Muscle of back (tissue), 11 donors: ENCODE results near the gene SETDB2. TPM values are rescaled to one million over a fixed set of nuclear protein-coding genes. Genes with fewer than 3 reads are reported as not detected.

Experiments
- DNase-seq, 3 donors: peaks; one replicate each; pipeline versions ENCODE4 v3.0.0 to v3.0.0-alpha.2; 2013
- polyA plus RNA-seq, 10 donors: library from polyadenylated mRNA; unstranded; fragments of 120-200 nt; gene quantifications; one replicate each; pipeline ENCODE4 v1.2.1, GENCODE V29; 2013; ENCODE audit not compliant: insufficient read length in 10 of 10

Gene SETDB2
- polyA plus RNA-seq, 10 donors = 5.9 to 11.6 (median 8.4) TPM

DNA sequence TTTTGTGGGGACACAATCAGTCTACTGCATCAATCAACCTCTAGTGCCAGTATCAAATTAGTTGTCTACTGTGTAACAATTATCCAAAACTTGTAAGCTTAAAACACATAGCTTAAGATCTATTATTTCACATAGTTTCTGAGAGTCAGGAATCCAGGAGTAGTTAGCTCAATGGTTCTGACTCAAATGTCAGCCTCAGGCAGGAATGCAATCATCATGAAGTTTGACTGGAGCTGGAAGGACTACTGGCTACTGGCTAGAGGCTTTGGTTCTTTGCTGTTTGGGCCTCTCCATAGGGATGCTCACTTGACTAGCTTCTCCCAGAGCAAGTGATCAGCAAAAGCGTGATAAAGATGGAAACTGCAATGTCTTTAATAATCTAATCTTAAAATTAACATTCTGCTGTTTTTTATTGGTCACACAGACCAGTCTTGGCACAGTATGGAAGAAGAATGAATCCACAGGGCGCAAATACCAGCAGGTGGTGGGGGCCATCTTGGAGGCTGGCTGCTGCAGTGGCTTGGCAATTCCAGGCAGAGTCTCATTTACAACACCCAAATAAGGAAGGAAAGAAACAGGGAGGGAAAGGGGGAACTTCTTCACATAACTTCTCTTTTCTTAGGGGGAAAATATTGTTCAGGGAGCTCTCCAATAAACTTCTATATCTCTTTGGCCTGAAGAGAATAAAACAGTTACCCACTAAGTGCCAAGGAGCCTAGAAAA lies 15.9 kb upstream of the SETDB2 start:
- DNase-seq = no peak

DNA sequence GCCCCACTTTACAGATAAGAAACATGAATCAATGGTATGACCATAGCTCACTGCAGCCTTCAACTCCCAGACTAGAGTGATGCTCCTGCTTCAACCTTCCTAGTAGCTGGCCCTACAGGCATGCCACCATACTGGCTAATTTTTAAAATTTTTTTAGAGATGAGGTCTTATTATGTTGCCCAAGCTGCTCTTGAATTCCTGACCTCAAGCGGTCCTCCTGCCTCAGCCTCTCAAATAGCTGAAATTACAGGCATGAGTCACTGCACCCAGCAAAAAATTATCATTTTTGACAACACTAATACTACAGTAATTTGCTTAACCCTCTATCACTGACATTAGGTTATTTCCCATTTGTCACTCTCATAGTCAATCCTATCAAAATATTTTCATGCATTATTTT lies 15.0 kb upstream of the SETDB2 start:
- no peak for DNase-seq

DNA sequence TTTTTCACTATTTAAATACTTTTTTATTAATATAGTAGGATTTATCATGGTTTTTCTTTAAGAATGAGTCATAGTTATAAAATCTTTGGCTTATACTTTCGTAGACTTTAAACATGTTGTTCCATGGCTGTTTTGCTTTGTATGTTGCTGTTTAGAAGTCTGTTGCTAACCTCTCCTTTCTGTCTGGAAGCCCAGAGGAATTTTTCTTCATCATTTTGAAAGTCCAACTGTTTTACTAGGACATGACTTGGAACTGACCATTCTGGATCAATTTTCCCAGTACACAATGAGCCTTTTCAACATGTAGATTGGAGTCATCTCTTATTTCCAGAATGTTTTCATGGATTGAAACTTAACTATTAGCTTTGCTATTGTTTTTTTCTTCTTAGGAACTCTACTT lies 8.1 kb upstream of the SETDB2 start:
- DNase-seq = peak; percentile 69 to 81 (median 74)

DNA sequence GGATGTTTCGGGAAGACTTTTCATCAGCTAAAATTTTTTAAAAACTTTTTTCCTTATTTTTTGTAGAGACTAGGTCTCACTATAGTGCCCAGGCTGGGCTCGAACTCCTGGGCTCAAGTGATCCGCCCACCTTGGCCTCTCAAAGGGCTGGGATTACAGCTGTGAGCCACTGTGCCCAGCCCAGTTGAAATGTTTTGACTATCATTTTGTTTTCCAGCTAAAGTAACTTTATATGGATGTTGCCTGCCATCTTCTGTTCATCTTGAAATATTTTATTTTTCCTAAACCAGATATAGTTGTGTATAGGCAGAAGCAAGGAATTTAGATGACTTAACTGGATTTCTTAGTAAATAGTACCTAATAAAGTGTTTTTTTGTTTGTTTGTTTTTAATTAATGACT lies 7.2 kb upstream of the SETDB2 start:
- peak in 2 of 3 donors; percentile 66 to 73 for DNase-seq

DNA sequence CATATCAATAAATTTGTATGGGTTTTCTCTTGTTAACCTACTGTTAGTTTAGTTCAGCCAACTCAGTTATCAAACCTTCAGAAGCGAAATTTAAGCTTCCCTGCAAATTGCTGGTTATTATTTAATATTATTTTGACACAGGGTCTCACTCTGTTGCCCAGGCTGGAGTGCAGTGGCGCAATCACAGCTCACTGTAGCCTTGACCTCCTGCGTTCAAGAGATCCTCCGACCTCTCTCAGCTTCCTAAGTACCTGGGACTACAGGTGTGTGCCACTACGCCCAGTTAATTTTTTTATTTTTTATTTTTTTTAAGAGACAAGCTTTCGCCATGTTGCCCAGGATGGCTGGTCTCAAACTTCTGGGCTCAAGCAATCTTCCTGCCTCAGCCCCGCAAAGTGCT lies 6.4 kb upstream of the SETDB2 start:
- DNase-seq = no peak

DNA sequence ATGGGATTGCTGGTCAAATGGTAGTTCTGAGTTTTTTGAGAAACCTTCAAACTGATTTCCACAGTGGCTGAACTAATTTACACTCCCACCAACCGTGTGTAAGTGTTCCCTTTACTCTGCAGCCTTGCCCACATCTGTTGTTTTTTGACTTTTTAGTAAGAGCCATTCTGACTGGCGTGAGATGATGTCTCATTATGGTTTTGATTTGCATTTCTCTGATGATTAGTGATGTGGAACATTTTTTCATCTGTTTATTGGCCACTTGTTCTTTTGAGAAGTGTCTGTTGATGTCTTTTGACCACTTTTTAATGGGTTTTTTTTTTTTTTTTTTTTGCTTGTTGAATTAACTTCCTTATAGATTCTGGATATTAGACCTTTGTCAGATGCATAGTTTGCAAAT lies 4.5 kb upstream of the SETDB2 start:
- no peak for DNase-seq

DNA sequence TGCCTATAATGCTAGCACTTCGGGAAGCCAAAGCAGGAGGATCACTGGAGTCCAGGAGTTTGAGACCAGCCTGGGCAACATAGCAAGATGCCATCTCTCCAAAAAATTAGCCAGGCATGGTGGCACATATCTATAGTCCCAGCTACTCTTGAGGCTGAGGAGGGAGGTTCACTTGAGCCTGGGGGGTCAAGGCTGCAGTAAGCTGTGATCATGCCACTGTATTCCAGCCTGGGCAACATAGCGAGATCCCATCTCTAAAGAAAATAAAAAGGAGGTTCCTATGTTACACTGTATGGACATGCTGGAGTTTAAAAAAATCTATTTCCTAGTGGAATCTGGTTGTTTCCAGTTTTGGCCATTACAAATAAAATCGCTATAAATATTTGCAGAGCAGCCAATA lies 2.8 kb upstream of the SETDB2 start:
- DNase-seq = no peak

DNA sequence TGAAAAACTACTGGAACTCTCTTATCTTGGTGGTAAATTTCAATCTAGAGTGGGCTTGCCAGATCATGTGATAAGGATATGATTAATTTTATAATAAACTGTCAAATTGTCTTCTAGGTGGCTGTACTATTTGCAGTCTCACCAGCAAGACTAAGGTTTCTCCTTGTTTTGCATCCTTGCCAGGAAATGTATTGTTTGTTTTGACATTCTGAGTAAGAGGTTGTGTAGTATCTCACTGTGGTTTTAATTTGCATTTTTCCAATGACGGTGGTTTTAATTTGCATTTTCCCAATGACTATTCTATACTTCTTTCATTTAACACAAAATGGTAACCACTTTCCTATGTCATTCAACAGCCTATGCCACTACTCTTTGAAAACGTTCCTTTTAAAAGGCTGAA lies 2.2 kb upstream of the SETDB2 start:
- no peak for DNase-seq

DNA sequence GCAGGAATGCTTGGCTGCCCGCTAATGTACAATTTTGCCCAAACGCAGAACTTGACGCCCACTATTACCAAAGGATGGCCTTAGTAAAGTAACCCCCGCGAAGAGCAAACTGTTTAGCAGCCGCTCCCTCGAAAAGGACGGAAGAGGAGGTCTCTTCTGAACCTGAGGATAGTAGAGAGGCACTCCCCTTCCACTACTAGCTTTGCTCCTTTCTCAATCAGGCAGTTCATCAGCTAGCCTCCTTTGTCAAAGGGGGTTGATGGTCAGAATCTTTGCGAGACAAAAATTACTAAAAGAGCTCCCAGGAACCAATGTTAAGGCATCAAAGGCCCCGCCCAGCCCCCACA lies 744 bp upstream of the SETDB2 start:
- DNase-seq = peak in 1 of 3 donors; percentile 41

DNA sequence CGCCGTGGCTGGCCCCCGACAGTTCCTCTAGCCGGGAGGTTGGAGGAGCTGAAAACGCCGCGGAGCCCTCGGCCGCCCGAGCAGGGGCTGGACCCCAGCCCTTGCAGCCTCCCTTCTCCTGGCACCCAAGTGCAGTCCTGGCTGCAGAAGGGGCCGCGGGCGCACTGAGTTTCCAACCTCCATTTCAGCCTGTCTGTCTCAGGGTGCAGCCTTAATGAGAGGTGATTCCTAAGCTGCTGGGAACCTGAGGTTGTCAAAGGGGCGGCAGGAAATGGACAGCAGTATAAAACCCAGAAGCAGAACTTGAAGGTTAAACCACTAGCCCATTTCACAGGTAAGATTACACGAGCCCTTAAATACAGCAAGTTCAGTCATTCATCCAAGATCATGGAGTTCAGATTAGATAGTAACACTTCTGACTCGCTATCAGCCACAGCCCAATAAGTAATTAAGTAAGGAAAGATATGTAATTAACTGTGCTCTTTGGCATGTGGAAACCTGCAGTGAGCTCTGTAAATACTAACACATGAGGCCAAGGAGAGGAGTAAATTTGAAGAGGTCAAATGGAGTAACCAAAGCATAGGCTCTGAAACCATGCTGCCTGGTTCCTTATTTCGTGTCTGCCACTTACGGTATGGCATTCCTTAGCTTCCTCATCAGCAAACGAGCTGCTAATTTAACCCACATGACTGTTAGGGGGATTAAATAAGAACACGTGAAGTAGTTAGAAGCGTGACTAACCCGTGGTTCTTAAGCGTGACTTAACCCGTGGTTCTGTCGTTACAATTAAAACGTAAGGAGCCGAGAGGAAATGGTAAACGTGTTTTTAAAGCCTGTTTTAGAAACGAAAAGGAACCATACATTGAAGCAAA lies 686 bp downstream of the SETDB2 start:
- DNase-seq = peak; percentile 27 to 59 (median 59)

DNA sequence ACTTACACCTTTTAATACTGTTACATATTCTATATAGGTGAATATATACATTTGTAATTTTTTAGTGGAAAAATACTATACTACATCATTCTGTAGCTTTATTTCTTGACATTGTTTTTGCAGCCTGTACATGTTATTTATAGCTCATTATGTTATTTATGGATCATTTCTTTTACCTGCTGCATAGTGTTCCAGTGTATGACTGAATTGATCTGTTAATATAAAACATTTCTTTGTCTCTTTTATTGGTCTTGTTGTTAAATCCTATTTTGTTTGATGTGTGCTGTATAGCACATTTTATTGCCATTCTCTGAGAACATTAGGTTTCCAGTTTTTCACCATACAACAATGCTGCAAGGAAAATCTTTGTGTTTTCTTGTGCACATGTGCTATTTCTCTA lies 2.4 kb downstream of the SETDB2 start:
- no peak for DNase-seq

DNA sequence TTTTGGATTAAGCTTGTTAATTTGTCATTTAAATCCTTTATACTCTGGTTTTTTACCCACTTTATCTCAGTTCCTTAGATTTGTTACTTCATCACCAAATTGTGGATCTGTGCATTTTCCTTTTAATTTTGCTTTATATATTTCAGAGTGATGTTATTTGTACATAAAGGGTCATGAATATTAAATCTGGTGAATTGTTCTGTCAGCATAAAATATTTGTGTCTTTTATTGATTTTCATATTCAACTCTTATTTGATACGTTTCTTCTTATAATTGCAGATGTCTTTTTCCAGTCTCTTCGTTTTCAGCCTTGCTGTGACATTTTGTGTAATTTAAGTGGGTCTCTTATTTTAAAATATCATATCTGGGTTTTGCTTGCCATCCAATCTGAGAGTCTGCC lies 4.7 kb downstream of the SETDB2 start:
- DNase-seq = no peak

DNA sequence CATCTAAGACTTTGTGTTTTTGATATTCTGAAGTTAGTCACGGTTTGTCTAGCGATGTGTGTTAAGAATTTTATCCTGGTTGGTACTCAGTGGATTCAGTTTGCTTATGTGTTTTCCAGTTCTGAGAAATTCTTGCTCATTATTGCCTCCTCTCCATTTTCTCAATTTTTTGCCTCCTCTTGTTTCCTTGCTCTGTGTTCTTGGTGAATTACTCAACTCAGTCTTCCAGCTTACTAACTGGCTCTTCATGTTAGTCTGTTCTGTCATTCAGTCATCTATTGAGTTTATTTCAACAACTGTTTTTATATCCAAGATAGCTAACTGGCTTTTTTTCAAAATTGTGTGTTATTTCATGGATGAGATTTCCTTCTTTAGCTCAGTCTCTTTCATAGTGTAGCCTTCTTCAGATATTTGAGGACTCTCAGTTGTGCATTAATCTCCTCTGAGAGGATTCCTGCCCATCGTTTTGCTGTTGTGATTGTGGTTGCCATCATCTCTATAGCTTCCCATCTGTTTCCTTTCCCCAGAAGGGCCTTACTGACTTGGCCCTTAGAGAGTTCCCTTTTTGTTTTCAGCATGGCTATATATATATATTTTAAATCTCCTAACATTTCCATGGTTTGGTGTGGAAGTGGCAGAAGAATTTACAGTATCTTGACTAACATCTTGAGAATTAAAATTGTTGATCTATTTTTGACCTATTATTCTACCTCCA lies 6.2 kb downstream of the SETDB2 start:
- DNase-seq = no peak

DNA sequence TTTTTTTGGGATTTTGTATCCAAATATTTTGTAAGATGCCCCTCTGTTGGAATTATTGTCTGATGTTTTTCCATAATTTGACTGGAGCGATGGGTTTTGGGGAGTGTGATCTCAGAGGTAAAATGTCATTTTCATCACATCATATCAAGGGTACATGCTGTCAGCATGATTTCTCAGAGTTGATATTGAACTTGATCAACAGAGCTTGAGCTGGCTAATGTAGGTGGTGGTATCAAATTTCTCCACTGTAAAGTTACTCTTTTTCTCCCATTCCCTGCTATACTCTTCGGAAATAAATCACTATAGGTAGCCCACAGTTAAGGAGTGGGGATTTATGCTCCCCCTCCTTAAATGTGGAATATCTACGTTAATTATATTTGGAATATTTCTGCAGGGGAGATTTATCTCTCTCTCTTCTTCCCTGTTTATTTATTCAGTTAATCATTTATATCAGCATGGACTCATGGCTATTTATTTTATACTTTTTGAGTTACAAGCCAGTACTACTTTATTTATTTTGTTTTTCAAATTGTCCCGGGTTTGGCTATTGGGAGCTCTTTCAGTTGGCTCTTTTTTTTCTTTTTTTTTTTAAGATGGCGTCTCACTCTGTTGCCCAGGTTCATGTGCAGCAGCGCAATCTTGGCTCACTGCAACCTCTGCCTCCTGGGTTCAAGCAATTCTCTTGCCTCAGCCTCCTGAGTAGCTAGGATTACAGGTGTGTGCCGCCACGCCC lies 8.8 kb downstream of the SETDB2 start:
- DNase-seq = no peak

DNA sequence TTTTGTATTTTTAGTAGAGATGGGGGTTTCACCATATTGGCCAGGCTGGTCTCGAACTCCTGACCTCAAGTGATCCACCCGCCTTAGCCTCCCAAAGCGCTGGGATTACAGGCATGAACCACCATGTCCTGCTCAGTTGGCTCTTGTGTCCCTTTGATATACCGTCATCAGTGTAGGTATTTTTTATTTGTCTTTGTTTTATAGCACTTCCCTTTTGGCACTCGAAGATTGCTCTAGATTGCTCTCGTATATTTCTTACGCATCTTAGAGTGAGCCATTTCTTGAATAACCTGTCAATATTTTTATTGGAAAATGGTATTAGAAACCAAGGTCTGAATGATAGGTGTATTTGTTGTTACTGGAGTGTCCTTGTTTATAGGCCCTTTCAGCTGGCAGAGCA lies 9.4 kb downstream of the SETDB2 start:
- no peak for DNase-seq

DNA sequence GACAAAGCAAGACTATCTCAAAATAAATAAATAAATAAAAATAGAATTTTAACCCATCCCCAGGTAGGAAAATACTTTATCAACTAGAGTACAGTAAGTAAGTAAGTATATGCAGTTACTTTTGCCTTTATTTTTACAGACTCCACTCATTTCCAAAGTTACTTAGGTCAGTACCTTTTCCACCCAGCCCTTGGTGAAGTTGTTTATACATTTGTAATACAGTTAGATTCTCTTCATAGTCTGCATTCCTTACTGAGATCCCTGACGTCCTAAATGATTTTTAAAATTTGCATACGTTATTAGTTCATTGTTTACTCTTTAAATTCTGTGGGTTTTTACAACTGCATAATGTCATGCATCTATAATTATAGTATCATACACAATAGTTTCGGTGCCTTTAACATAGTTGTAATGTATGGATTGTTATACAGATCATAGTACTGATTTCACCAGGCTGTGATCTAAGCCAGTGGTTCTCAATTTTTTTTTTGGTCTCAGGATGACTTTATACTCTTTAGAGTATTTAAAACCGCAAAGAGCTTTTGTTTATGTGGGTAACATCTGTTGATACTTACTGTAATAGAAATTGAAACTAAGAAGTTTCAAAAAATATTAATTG lies 10.4 kb downstream of the SETDB2 start:
- no peak for DNase-seq

DNA sequence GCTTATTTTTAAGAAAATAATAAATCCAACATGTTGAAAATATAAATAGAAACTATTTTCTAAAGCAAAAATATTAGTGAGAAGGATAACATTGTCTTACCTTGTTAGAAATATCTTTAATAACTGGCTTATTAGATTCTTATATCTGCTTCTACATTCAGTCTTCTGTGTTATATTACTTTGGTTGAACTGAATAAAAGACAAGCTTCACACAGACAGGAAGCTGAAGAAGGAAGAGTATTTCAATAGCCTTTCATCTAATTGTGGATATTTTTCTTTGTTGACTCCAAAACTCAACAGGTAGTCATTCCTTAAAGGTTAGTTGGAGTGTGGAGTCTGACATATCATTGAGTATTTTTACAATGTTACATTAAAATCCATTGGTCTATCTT lies 10.9 kb downstream of the SETDB2 start:
- DNase-seq = no peak

DNA sequence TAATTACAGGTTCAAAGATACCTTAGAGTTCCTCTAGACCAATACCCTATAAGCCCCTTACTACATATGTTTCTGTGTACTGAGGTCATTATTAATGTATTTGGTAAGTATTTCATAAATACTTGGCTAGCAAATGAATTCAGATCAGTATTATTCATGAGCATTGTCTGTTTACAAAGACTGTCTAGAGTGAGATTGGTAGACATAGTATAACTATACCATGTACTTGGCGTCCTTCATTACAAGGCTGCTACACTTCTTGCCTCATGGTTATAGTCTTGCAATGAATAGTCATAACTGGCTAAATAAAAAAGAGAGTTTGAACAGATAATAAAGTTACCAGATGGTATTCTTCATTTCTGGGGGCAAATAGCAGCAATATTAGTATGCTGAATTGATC lies 12.1 kb downstream of the SETDB2 start:
- no peak for DNase-seq

DNA sequence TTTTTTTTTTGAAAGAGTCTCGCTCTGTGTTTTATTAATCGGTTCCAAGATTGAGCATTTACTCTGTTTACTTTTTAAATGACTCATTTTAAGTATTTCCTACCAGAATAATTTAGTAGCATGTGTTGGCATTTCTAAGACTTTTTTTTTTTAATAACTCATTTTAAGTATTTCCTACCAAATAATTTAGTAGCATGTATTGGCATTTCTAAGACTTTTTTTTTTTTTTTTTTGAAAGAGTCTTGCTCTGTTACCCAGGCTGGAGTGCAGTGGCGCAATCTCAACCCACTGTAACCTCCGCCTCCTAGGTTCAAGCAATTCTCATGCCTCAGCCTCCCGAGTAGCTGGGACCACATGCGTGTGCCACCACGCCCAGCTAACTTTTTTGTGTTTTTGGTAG lies 13.1 kb downstream of the SETDB2 start:
- no peak for DNase-seq

DNA sequence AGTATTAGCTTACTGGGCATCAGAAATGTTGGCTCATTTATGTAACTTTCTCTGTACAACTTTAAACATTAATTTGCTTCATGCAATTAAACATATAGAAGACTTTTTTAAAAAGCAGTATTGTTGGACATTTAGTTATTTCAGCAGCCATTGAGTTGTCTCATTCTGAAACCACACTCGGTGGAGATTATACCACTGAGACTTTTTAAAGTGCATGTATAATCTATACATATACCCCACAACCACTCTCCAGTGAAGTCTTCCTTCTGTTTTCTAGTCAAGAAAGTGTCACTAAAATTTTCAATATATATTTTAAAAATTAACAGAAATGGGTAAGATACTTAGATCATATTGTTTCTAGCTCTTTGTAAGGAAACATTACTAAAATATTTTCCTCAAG lies 15.5 kb downstream of the SETDB2 start:
- no peak for DNase-seq

DNA sequence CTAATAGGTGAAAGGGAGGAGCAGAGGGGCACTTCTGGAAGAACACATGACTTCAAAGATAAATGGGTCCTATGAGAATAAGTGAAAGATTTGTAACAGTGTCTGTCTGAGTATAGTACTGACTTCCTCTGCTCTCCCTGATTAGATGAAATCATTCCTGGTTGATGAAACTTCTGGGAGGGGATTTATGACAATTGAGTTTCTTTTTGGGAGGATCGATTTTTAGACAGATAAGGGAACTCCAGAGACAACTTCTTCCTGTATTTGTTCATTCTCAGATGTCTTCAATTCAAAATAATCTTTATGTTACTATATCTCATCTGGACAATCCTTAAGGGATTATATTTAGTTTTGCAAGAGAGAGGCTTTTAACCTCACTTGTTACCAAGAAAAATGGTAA lies 20.0 kb downstream of the SETDB2 start:
- DNase-seq = no peak
